AG04450 (cell line): ENCODE measurements around the gene MYO1E. TPM values are rescaled to one million over a fixed set of nuclear protein-coding genes. Genes with fewer than 3 reads are reported as not detected.

Experiments
- CTCF ChIA-PET: fragments of 300-600, 350-600 bp; formaldehyde crosslinking; extraction: SDS; loops from one replicate; lab custom pipeline; 2022; ENCODE audit warnings: antibody characterized with exemption, inconsistent platforms; lab: Charles Lee
- POLR2A ChIA-PET: fragments of 350-600 bp; formaldehyde crosslinking; extraction: SDS; loops from one replicate; lab custom pipeline; 2021; ENCODE audit warnings: antibody characterized with exemption, inconsistent platforms; lab: Yijun Ruan, JAX
- DNase-seq: peaks from one replicate; pipeline ENCODE4 v3.0.0-alpha.2; 2011; ENCODE audit warnings: low read depth, low spot score
- H3K27ac ChIP-seq: one replicate; pipeline ENCODE4 v1.5.1; 2012; ENCODE audit warnings: low read depth, low read length, control low read depth
- H3K27me3 ChIP-seq: one replicate; pipeline ENCODE4 v1.6.0; 2012; ENCODE audit warnings: low read length; ENCODE audit not compliant: control insufficient read depth, insufficient read depth
- H3K4me3 ChIP-seq: 2 replicates; pipeline ENCODE4 v1.5.1; 2011; ENCODE audit warnings: mild to moderate bottlenecking, low read depth, low read length, control low read depth
- H3K9me3 ChIP-seq: 2 replicates; pipeline ENCODE4 v1.5.1; 2012; ENCODE audit warnings: low read length; ENCODE audit not compliant: control insufficient read depth, insufficient read depth
- CTCF ChIP-seq: IDR thresholded peaks from 2 replicates; pipeline ENCODE4 v1.5.1; 2011; ENCODE audit warnings: low read depth, low read length, control low read depth, inconsistent platforms
- polyA plus RNA-seq: library from polyadenylated mRNA; depleted of rRNA; stranded (reverse); fragments of >200 nt; gene quantifications from 2 replicates; pipeline ENCODE4 v1.2.3, GENCODE V29; 2011

Gene MYO1E
- polyA plus RNA-seq, 1 experiment, result 49.1 TPM

DNA sequence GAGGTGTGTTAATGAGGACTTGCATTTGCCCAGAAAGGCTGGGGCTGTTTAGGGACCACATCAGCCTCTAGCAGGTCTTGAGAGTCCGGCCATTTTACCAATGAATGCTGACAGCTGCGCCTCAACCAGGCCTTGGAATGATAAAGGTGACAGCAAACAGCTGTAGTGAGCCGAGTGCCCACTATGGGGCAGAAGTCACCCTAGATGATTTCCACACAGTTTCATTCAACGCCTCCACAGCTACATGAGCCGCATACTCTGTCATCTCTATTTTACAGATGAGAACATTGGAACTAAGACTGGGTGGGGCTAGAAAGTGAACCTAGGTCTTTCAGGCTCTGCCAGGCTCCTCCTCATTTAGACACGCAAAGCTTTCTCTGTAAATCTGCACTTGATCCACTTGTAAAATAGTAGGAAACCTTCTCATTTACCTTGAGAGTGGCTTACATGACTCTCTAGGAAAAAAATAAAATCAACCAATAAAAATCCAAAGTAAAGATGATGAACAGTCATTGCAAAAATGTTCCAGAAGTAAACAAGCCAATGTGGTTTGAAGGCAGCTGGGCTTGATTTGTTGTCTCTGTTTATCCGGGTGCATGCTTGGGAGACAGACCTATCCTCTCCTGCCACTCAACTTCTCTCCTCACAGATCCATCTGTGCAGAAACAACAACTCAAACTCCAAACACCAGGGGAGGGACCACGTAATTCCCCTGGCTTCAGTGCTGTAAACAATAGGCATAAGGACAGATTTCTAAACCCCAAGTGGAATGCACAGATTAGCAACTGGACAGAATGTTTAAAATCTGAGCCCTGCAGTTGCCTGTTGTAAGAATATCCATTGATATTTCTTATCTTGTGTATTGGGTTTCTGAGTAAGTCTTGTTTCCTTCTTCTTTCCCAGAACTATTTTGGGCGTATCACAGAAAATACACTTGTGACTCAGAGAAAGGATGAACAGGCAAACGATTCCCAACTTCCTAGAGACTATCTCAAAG is 197.5 kb downstream of the MYO1E start:
- POLR2A ChIA-PET, result interaction anchor here (0.8 to 1.3 kb wide), 4 partner anchors 11 to 121 kb away, joined by 3 to 4 read pairs (median 3); no protein-coding TSS in a partner anchor
- no peaks in the 10 kb centered on the region for H3K27me3 ChIP-seq
- DNase-seq, result peak; percentile 88
- no peaks in the 10 kb centered on the region for H3K9me3 ChIP-seq
- CTCF ChIA-PET, result interaction anchor here (0.7 to 1.7 kb wide), 12 partner anchors 9 to 319 kb away, joined by 3 to 5 read pairs (median 4); no protein-coding TSS in a partner anchor
- H3K4me3 ChIP-seq, result no peak overlapping the region
- peak; percentile 57 for TF ChIP-seq CTCF
- peak overlapping the region; percentile 79 for H3K27ac ChIP-seq

- no peak for TF ChIP-seq CTCF
- ChIA-PET POLR2A (interaction anchor here (0.8 to 1.3 kb wide), 4 partner anchors 12 to 122 kb away, joined by 3 to 4 read pairs (median 3); no protein-coding TSS in a partner anchor), CTCF (interaction anchor here (0.6 to 1.7 kb wide), 13 partner anchors 9 to 319 kb away, joined by 3 to 5 read pairs (median 4); no protein-coding TSS in a partner anchor)
- no peaks in the 10 kb centered on the region for H3K9me3 ChIP-seq
- no peak for DNase-seq
- peak overlapping the region; percentile 79 for H3K27ac ChIP-seq
- no peak overlapping the region for H3K4me3 ChIP-seq
- no peaks in the 10 kb centered on the region for H3K27me3 ChIP-seq
These were observed 198.4 kb downstream of the MYO1E start for GRCh38 chr15:59174151-59174834.

DNA sequence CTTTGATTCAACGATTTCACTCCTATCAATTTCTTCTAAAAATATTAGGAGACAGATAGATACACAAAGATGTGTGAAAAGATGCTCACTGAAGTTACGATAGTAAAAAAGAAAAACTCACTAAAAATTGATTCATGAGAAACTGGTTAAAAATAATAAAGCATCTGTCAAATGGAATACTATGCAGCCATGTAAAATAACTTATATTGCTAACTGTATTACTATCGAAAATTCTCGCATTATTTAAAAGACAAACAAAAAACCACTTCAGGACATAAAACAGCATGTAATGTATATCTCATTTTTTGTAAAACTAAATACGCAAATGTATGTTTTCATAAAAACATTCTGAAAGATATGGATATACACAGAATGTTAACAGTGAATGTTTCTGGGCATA is 199.5 kb downstream of the MYO1E start:
- TF ChIP-seq CTCF, result no peak
- CTCF ChIA-PET, result interaction anchor here (1.0 kb wide), 1 partner anchor 74 kb away, joined by 4 read pairs; no protein-coding TSS in a partner anchor
- POLR2A ChIA-PET, result no interaction called here
- DNase-seq, result no peak
- no peak overlapping the region for H3K27ac ChIP-seq
- no peaks in the 10 kb centered on the region for H3K9me3 ChIP-seq
- no peak overlapping the region for H3K4me3 ChIP-seq
- no peaks in the 10 kb centered on the region for H3K27me3 ChIP-seq

- peak; percentile 21; the same call in 1 of the 2 replicates for TF ChIP-seq CTCF
- ChIA-PET POLR2A (no interaction called here), CTCF (interaction anchor here (1.6 kb wide), 1 partner anchor 75 kb away, joined by 3 read pairs; no protein-coding TSS in a partner anchor)
- Histone ChIP-seq H3K27me3 (no peaks in the 10 kb centered on the region), H3K4me3 (no peak overlapping the region), H3K9me3 (no peaks in the 10 kb centered on the region), H3K27ac (no peak overlapping the region)
- DNase-seq, result no peak
These were observed 200.3 kb downstream of the MYO1E start for GRCh38 chr15:59172289-59172901.
